ENCODE data around the gene TUBB4B.

Gene TUBB4B

DNA sequence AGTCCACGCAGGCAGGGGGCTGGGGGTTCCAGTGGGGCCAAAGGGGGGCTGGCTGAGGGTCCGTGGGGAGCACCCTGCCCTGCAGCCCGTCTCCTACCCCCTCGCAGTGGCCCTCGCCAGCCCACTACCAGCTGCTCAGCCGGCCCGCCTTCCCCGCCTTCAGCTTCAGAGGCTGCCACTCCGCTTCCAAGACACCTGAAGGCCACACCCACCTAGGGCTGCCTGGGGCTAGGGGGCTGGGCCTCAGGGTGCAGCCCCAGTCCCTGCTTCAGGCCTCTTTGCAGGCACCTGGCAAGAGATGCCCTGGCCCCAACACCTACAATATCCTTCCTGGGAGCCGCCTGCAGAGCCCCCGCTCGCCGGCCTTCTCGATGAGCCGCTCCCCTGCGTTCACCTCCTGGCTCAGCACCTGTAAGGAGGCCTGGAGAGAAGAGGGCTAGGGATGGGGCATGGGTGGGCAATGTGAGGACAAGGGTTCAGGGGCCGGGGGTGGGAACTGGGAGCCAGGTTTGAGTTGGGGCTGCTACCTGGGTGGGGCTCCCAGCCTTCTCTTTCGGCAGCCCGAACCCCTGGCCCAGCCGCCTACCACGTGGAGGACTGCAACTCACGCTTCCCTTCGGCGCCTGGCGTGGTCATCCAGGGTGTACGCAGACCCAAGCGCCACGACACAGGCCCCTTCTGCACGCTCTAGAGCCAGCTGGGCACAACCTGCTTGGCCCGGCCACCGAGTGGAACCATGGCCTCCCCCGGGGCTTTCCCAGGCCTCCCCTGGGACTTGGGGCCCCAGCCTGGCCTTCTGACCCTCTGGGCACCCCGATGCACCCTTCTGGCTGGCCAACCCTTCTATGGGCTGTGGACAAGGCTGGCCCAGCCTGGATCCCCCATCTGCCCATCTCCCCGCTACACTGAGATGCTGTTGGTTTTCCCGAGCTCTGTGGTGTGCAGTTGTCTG, 11.7 kb downstream of the TUBB4B start:
- in situ Hi-C loops (cut with HindIII; ENCODE audit: low sequenced_read_pairs) = no loop called here
- TF ChIP-seq, protein P1, sequence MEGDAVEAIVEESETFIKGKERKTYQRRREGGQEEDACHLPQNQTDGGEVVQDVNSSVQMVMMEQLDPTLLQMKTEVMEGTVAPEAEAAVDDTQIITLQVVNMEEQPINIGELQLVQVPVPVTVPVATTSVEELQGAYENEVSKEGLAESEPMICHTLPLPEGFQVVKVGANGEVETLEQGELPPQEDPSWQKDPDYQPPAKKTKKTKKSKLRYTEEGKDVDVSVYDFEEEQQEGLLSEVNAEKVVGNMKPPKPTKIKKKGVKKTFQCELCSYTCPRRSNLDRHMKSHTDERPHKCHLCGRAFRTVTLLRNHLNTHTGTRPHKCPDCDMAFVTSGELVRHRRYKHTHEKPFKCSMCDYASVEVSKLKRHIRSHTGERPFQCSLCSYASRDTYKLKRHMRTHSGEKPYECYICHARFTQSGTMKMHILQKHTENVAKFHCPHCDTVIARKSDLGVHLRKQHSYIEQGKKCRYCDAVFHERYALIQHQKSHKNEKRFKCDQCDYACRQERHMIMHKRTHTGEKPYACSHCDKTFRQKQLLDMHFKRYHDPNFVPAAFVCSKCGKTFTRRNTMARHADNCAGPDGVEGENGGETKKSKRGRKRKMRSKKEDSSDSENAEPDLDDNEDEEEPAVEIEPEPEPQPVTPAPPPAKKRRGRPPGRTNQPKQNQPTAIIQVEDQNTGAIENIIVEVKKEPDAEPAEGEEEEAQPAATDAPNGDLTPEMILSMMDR (IDR thresholded peaks at IDR 0.05; ENCODE audit: low read depth, low read length, missing control alignments) = no peak
- H3K4me3 ChIP-seq (ENCODE audit: low read depth, low read length) = no peak overlapping the region
- no peak for DNase-seq (ENCODE audit: low read depth)

DNA sequence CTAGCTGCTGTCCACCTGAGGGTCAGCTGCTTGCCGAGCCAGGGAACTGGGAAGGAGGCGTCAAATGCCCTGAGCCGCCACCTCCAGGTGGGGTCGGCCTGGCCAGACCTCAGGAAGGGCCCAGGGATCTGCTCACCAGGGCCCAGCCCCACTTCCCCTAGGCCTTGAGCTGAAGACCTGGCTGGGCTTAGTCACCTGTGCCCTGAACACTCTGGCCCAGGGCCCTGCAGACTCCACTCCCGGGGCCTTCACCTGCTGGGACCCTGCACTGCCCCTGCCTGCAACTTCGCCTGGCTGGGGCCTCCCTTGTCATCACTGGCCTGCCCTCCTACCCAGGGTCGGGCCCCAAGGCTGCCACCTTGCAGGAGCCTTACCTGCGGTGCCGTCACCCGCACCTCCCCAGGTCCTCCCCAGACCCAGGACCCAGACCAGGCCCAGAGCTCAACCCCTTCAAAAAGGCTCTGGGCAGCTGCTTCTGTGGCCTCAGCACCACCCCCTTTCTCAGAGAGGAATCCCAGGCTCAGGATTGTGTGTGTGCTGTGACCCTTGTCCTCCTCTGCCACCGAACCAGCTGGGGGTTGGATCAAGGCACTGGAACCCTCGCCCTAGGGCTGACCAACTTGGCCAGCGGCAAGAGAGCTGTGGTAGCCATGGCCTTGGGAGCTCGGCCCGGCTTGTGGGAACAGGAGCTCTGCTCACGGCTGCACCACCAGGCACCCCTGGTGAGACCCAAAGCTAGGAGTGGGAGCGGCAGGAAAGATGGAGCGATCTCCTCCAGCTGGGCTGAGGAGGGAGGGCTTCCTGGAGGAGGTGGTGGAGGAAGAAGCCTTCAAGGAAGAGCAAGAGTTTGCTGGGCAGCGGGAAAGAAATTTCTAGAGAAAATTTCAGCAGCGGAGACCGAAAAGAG, 12.9 kb downstream of the TUBB4B start:
- TF ChIP-seq, protein P1 (IDR thresholded peaks at IDR 0.05; ENCODE audit: low read depth, low read length, missing control alignments) = no peak
- no peak for DNase-seq (ENCODE audit: low read depth)
- in situ Hi-C loops (cut with HindIII; ENCODE audit: low sequenced_read_pairs) = no loop called here
- peak overlapping the region; percentile 95 for H3K4me3 ChIP-seq (ENCODE audit: low read depth, low read length)

GRCh38 chr9:137254624-137255447, 13.7 kb downstream of the TUBB4B start, which contains the start of gene NELFB:
TSS of gene NELFB (plus strand) at chr9:137255327.
- H3K4me3 ChIP-seq (ENCODE audit: low read depth, low read length) = peak within 1 kb of the TSS; percentile 95
- TF ChIP-seq, protein P1 (IDR thresholded peaks at IDR 0.05; ENCODE audit: low read depth, low read length, missing control alignments) = no peak
- DNase-seq (ENCODE audit: low read depth) = peak; percentile 54
- in situ Hi-C loops (cut with HindIII; ENCODE audit: low sequenced_read_pairs) = no loop called here

DNA sequence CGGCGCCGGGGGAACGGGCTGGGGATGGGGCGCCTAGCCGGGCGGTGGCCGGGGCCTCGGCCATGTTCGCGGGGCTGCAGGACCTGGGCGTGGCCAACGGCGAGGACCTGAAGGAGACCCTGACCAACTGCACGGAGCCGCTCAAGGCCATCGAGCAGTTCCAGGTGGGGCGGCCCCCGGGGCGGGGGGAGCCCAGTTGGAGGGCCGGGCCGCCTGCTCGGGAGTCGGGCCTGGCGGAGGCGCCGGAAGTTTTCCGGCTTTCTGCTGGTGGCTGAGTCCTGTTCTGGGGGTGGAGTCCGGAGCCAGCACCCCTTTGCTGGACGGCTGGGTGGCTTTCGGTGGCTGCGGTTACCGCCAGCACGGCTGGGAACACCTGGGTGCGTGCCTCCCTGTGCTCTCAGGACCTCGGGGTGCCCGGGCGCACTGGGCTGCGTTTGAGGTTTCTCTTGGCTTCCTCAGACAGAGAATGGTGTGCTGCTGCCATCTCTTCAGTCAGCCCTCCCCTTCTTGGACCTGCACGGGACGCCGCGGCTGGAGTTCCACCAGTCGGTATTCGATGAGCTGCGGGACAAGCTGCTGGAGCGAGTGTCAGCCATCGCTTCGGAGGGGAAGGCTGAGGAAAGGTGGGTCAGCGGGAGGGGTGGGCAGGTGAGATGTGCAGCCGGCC, 14.5 kb downstream of the TUBB4B start:
- TF ChIP-seq, protein P1 (IDR thresholded peaks at IDR 0.05; ENCODE audit: low read depth, low read length, missing control alignments) = no peak
- in situ Hi-C loops (cut with HindIII; ENCODE audit: low sequenced_read_pairs) = no loop called here
- H3K4me3 ChIP-seq (ENCODE audit: low read depth, low read length) = peak overlapping the region; percentile 95
- no peak for DNase-seq (ENCODE audit: low read depth)

- no peak for DNase-seq (ENCODE audit: low read depth)
- peak overlapping the region; percentile 95 for H3K4me3 ChIP-seq (ENCODE audit: low read depth, low read length)
- TF ChIP-seq, protein P1 (IDR thresholded peaks at IDR 0.05; ENCODE audit: low read depth, low read length, missing control alignments) = no peak
- in situ Hi-C loops (cut with HindIII; ENCODE audit: low sequenced_read_pairs) = no loop called here
Measured at GRCh38 chr9:137256362-137256761, 15.3 kb downstream of the TUBB4B start.

All from astrocyte of the cerebellum (primary cell).